Ramos (cell line): ENCODE data around the gene TLNRD1.

Experiments used
- in situ Hi-C: fragments of 300-500 bp; cut with MboI; formaldehyde crosslinking; loops from one replicate; pipeline ENCODE4 v1.14.3; 2022; ENCODE audit warnings: low sequenced_read_pairs; ENCODE audit not compliant: unreplicated experiment

The TLNRD1 gene

GRCh38 chr15:81049835-81050234 lies 49.1 kb downstream of the TLNRD1 start:
- in situ Hi-C loops = no loop called here

GRCh38 chr15:81050259-81050658 lies 49.5 kb downstream of the TLNRD1 start:
- in situ Hi-C loops = no loop called here

- in situ Hi-C loops = no loop called here
These were observed 50.1 kb downstream of the TLNRD1 start for GRCh38 chr15:81050805-81051204.

GRCh38 chr15:81052046-81052445 lies 51.3 kb downstream of the TLNRD1 start:
- in situ Hi-C loops = no loop called here

- in situ Hi-C loops = no loop called here
These were observed 52.9 kb downstream of the TLNRD1 start for GRCh38 chr15:81053621-81054020.

GRCh38 chr15:81054236-81054635 lies 53.5 kb downstream of the TLNRD1 start:
- in situ Hi-C loops = no loop called here
